DLD1 (cell line): Measurements from ENCODE around the gene TMEM115.

Experiments used
- in situ Hi-C: cut with HindIII; loops from 2 replicates; pipeline ENCODE4 v1.10.0; 2017; ENCODE audit warnings: low sequenced_read_pairs

TMEM115 gene

GRCh38 chr3:50378024-50378423, 18.7 kb upstream of the TMEM115 start:
- in situ Hi-C loops: no loop called here

GRCh38 chr3:50375258-50375931, 16.1 kb upstream of the TMEM115 start:
- in situ Hi-C loops: no loop called here

GRCh38 chr3:50374363-50375257, 15.3 kb upstream of the TMEM115 start:
- in situ Hi-C loops: no loop called here

- in situ Hi-C loops: no loop called here
Measured at GRCh38 chr3:50373146-50374051, 14.1 kb upstream of the TMEM115 start.

- in situ Hi-C loops: no loop called here
Measured at GRCh38 chr3:50372349-50372748, 13.0 kb upstream of the TMEM115 start.

- in situ Hi-C loops: no loop called here
Measured at GRCh38 chr3:50371133-50371685, 11.9 kb upstream of the TMEM115 start.

GRCh38 chr3:50370594-50370993, 11.3 kb upstream of the TMEM115 start:
- in situ Hi-C loops: no loop called here

- in situ Hi-C loops: no loop called here
Measured at GRCh38 chr3:50369012-50369670, 9.8 kb upstream of the TMEM115 start.

GRCh38 chr3:50365842-50366220, 6.5 kb upstream of the TMEM115 start:
- in situ Hi-C loops: no loop called here

- in situ Hi-C loops: no loop called here
Measured at GRCh38 chr3:50365080-50365841, 5.9 kb upstream of the TMEM115 start.

GRCh38 chr3:50364573-50365079, 5.3 kb upstream of the TMEM115 start:
- in situ Hi-C loops: no loop called here

GRCh38 chr3:50359760-50360110, 414 bp upstream of the TMEM115 start:
- in situ Hi-C loops: no loop called here

GRCh38 chr3:50358355-50358910, 888 bp downstream of the TMEM115 start:
- in situ Hi-C loops: no loop called here

- in situ Hi-C loops: no loop called here
Measured at GRCh38 chr3:50357481-50357880, 1.8 kb downstream of the TMEM115 start.

- in situ Hi-C loops: no loop called here
Measured at GRCh38 chr3:50356553-50356952, 2.8 kb downstream of the TMEM115 start.

- in situ Hi-C loops: no loop called here
Measured at GRCh38 chr3:50355829-50356552, 3.3 kb downstream of the TMEM115 start.

GRCh38 chr3:50354850-50355249, 4.5 kb downstream of the TMEM115 start:
- in situ Hi-C loops: no loop called here

- in situ Hi-C loops: no loop called here
Measured at GRCh38 chr3:50354186-50354764, 5.0 kb downstream of the TMEM115 start.
